ENCODE data around the gene ZKSCAN3.
A peak's percentile ranks its signal among the peaks of the same experiment; 100 is the strongest.
"Not testable (repeated sequence)": the region's sequence is repeated elsewhere in the genome, so short reads cannot be mapped to it uniquely, and the experiment has no call there.

The ZKSCAN3 gene

GRCh38 chr6:28349892-28350737 lies at the start of gene ZKSCAN3:
TSS of gene ZKSCAN3 (plus strand) at chr6:28349947. CDS start at chr6:28359587, 9,640 bp downstream.
- Histone ChIP-seq H4K20me1 (ENCODE audit: low read depth, low read length) (no peaks in the 10 kb centered on the region), H3K9me3 (ENCODE audit: insufficient read depth, low read length) (peaks cover 13% of the 10 kb centered on the region; the same call in 1 of the 2 replicates), H3K36me3 (ENCODE audit: low read length) (peaks cover 5% of the 10 kb centered on the region; the same call in 1 of the 2 replicates), H3K9me2 (replicated peaks; ENCODE audit: insufficient read depth, low read length) (no peaks in the 10 kb centered on the region), H3K27ac (ENCODE audit: low read depth, low read length) (peak within 1 kb of the TSS; percentile 20; the same call in 1 of the 2 replicates), H3K4me3 (ENCODE audit: insufficient read depth, low read length, poor library complexity, severe bottlenecking) (peak within 1 kb of the TSS; percentile 78), H3K79me2 (ENCODE audit: insufficient read depth, low read length) (peaks cover 27% of the 10 kb centered on the region; the same call in 1 of the 2 replicates), H3K27me3 (ENCODE audit: low read length) (no peaks in the 10 kb centered on the region), H3K4me2 (ENCODE audit: low read depth, low read length, poor library complexity, severe bottlenecking) (peak within 1 kb of the TSS; percentile 89), H3F3A (ENCODE audit: insufficient read depth) (peaks cover 8% of the 10 kb centered on the region), H2AFZ (ENCODE audit: low read depth, low read length, severe bottlenecking) (peak within 1 kb of the TSS; percentile 99), H3K9ac (ENCODE audit: low read length) (peak within 1 kb of the TSS; percentile 77)
- no peak for TF ChIP-seq CTCF (IDR thresholded peaks at IDR 0.05; ENCODE audit: insufficient read depth, low read length, poor library complexity, severe bottlenecking)
- TF ChIP-seq EZH2phosphoT487 (conservative IDR thresholded peaks at IDR 0.05; ENCODE audit: low read length): no peak

DNA sequence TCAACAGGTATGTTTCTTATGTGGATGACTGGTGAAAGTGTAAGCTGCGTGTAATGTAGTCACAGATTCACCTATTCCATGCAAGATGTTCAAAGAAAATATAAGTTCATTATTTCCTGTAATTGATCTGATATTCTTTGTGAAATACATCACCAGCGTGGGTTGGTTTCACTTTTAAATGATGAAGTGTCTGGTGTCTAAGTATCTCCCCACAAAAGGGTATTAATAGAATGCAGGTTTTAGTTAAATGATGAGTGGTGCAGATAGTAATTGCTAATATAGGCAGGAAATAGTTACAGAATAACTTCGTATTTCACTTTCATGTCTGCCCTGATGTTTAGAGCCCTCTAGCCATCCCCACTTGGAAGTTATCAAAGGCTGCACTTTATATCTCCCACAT lies 46.2 kb upstream of the ZKSCAN3 start:
- Histone ChIP-seq H3K27me3 (ENCODE audit: low read length) (no peaks in the 10 kb centered on the region), H3K4me2 (ENCODE audit: low read depth, low read length, poor library complexity, severe bottlenecking) (no peak overlapping the region), H3F3A (ENCODE audit: insufficient read depth) (no peaks in the 10 kb centered on the region), H3K27ac (ENCODE audit: low read depth, low read length) (no peak overlapping the region), H3K9me3 (ENCODE audit: insufficient read depth, low read length) (no peaks in the 10 kb centered on the region), H3K4me3 (ENCODE audit: insufficient read depth, low read length, poor library complexity, severe bottlenecking) (no peak overlapping the region), H3K36me3 (ENCODE audit: low read length) (no peaks in the 10 kb centered on the region), H2AFZ (ENCODE audit: low read depth, low read length, severe bottlenecking) (no peak overlapping the region), H3K9me2 (replicated peaks; ENCODE audit: insufficient read depth, low read length) (no peaks in the 10 kb centered on the region), H3K79me2 (ENCODE audit: insufficient read depth, low read length) (no peaks in the 10 kb centered on the region), H4K20me1 (ENCODE audit: low read depth, low read length) (no peaks in the 10 kb centered on the region), H3K9ac (ENCODE audit: low read length) (no peak overlapping the region)
- TF ChIP-seq CTCF (IDR thresholded peaks at IDR 0.05; ENCODE audit: insufficient read depth, low read length, poor library complexity, severe bottlenecking): no peak
- TF ChIP-seq EZH2phosphoT487 (conservative IDR thresholded peaks at IDR 0.05; ENCODE audit: low read length): no peak

- H3K4me2 ChIP-seq (ENCODE audit: low read depth, low read length, poor library complexity, severe bottlenecking); H3K27me3 ChIP-seq (ENCODE audit: low read length); H3K9me3 ChIP-seq (ENCODE audit: insufficient read depth, low read length); H3K9me2 ChIP-seq (replicated peaks; ENCODE audit: insufficient read depth, low read length); H3K27ac ChIP-seq (ENCODE audit: low read depth, low read length); H3K9ac ChIP-seq (ENCODE audit: low read length); H2AFZ ChIP-seq (ENCODE audit: low read depth, low read length, severe bottlenecking); H3K4me3 ChIP-seq (ENCODE audit: insufficient read depth, low read length, poor library complexity, severe bottlenecking); H4K20me1 ChIP-seq (ENCODE audit: low read depth, low read length); H3K79me2 ChIP-seq (ENCODE audit: insufficient read depth, low read length); H3K36me3 ChIP-seq (ENCODE audit: low read length); H3F3A ChIP-seq (ENCODE audit: insufficient read depth): not testable (repeated sequence)
These were observed 43.4 kb upstream of the ZKSCAN3 start for GRCh38 chr6:28306363-28306762.

Data from SU-DHL-6 (cell line).